ENCODE results near the gene DHRSX.

- TF ChIP-seq EZH2 (IDR thresholded peaks at IDR 0.05; ENCODE audit: borderline replicate concordance, insufficient read depth, low read length, poor library complexity, severe bottlenecking) (no peak), CTCF (IDR thresholded peaks at IDR 0.05; ENCODE audit: poor library complexity, severe bottlenecking) (no peak), POLR2AphosphoS5 (IDR thresholded peaks at IDR 0.05) (no peak), EP300 (conservative IDR thresholded peaks at IDR 0.05; ENCODE audit: poor library complexity, severe bottlenecking) (no peak), REST (IDR thresholded peaks at IDR 0.05; ENCODE audit: borderline replicate concordance) (no peak), RAD21 (conservative IDR thresholded peaks at IDR 0.05) (no peak)
These were observed 317.5 kb downstream of the DHRSX start for GRCh38 chrX:2183193-2183725.

Data from neural cell (in vitro differentiated cells).